ENCODE measurements around the gene CLECL1.
"Not testable (repeated sequence)": the region's sequence is repeated elsewhere in the genome, so short reads cannot be mapped to it uniquely, and the experiment has no call there.

GRCh38 chr12:9685366-9685765 is 47.5 kb downstream of the CLECL1 start:
- not testable (repeated sequence) for TF ChIP-seq JUNB (IDR thresholded peaks at IDR 0.05; ENCODE audit: unreplicated experiment); CTCF (conservative IDR thresholded peaks at IDR 0.05; ENCODE audit: low read depth in 2 of 2); EZH2 (IDR thresholded peaks at IDR 0.05; ENCODE audit: low read depth, unreplicated experiment); CREB1 (CRISPR knock-in tag; IDR thresholded peaks at IDR 0.05; ENCODE audit: low read depth); POLR2AphosphoS5 (IDR thresholded peaks at IDR 0.05; ENCODE audit: low read depth); EZH2phosphoT487 (IDR thresholded peaks at IDR 0.05; ENCODE audit: unreplicated experiment); REST (IDR thresholded peaks at IDR 0.05; ENCODE audit: unreplicated experiment); ETS1 (IDR thresholded peaks at IDR 0.05)

Measured in GM23338 (cell line).